Upper lobe of left lung (tissue), 4 donors: ENCODE results near the gene WNT1.

Experiments
- CTCF ChIP-seq, 6 experiments: fragments of 450-650 bp in 4 of 6; fragments of 200-600 bp in 2 of 6; sonication (generic) in 2 of 6; IDR thresholded peaks; one replicate each; pipeline ENCODE4 v1.5.1; 2016 to 2019; ENCODE audit warnings: antibody characterized with exemption in 6 of 6
- EP300 ChIP-seq, 4 donors: sonication (generic); formaldehyde crosslinking; IDR thresholded peaks; one replicate each; pipeline ENCODE4 v1.5.1; 2017; ENCODE audit warnings: antibody characterized with exemption in 4 of 4, control low read depth in 2 of 4
- POLR2A ChIP-seq, 4 donors: fragments of 450-650 bp; IDR thresholded peaks; one replicate each; pipeline ENCODE4 v1.5.1; 2016 to 2017; ENCODE audit warnings: antibody characterized with exemption in 4 of 4, mild to moderate bottlenecking in 2 of 4
- POLR2AphosphoS5 ChIP-seq, 2 donors: sonication (generic); formaldehyde crosslinking; IDR thresholded peaks; one replicate each; pipeline ENCODE4 v1.5.1; 2017; ENCODE audit warnings: antibody characterized with exemption in 2 of 2

DNA sequence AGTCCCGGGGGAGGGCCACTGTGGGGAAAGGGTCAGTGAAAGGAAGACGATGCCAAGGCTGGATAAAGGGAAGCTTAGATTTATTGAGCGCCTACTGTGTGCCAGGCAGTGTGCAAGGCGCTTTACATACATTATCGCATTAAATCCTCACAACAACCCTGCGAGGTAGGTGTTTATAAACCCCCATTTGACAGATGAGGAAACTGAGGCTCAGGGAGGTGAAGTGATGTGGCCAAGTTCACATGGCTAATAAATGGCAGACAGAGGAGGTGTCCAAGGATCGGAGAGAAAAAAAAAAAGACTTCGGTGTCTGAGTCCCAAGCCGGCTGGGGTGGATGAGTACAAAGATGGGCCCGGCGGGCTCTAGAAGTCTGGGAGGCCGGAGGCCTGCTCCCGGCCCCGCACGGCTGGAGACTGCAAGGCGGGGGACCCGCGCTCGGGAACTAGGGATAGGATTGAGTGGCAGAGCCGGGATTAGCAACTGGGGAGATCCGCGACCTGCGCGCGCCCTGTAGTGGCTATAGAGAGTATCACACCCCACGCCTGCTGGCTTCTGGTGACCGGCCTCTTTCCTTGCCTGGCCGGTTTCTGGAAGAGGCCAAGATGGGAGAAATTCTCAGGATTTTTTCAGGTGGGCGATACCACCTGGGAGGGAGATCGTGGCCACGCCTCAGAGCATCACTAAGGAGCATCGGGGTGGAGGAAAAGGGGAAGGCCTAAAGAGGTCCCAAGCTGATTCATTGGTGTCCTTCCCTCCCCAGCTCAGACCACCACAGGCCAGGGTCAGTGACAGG, 17.2 kb downstream of the WNT1 start:
- peak; percentile 77 to 88 (median 83) for TF ChIP-seq CTCF (IDR thresholded peaks at IDR 0.05)
- no peak for TF ChIP-seq POLR2A (IDR thresholded peaks at IDR 0.05)
- no peak for TF ChIP-seq EP300 (IDR thresholded peaks at IDR 0.05)
- TF ChIP-seq POLR2AphosphoS5 (IDR thresholded peaks at IDR 0.05): no peak
